ENCODE measurements around the gene STAT5B.
"Not testable (repeated sequence)": the region's sequence is repeated elsewhere in the genome, so short reads cannot be mapped to it uniquely, and the experiment has no call there.

STAT5B gene

DNA sequence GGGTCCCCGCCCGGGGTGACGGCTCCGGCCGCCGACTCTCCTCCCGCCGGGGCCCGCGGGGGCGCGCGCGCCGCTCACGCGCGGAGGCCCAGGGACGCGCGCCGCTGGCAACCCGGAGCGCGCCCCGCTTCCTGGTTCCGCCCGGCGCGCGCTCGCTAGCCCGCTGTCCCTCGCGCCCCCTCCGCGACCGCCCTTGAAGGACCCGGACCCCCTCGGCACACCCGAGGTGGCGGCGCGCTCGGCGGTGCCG lies at the start of gene STAT5B:
STAT5B (minus strand) TSS at position 33 of the 250 bp plus-strand sequence. CDS start 44,264 bp downstream, outside the sequence.
- H3K4me1 ChIP-seq (ENCODE audit: control insufficient read depth in 1 of 2, insufficient read depth in 2 of 2, low read length in 2 of 2) = peaks cover 0 to 22% of the 10 kb centered on the region in 2 donors
- H3K9me3 ChIP-seq (ENCODE audit: control insufficient read depth in 1 of 2, low read length in 2 of 2) = no peaks in the 10 kb centered on the region
- no peaks in the 10 kb centered on the region for H3K36me3 ChIP-seq (ENCODE audit: control insufficient read depth in 1 of 2, insufficient read depth in 2 of 2, low read length in 2 of 2)
- H3K27ac ChIP-seq (ENCODE audit: low read length) = peak within 1 kb of the TSS; percentile 76
- no peaks in the 10 kb centered on the region for H3K27me3 ChIP-seq (ENCODE audit: low read depth, low read length)
- peak within 1 kb of the TSS; percentile 72 to 86 for H3K4me3 ChIP-seq (ENCODE audit: low read depth in 1 of 2, low read length in 2 of 2)

GRCh38 chr17:42325026-42325425 lies 48.8 kb upstream of the STAT5B start:
- no peaks in the 10 kb centered on the region for H3K27me3 ChIP-seq (ENCODE audit: low read depth, low read length)
- no peak overlapping the region for H3K4me3 ChIP-seq (ENCODE audit: low read depth in 1 of 2, low read length in 2 of 2)
- peaks cover 0 to 21% of the 10 kb centered on the region in 2 donors for H3K4me1 ChIP-seq (ENCODE audit: control insufficient read depth in 1 of 2, insufficient read depth in 2 of 2, low read length in 2 of 2)
- no peaks in the 10 kb centered on the region for H3K9me3 ChIP-seq (ENCODE audit: control insufficient read depth in 1 of 2, low read length in 2 of 2)
- peaks cover 58 to 66% of the 10 kb centered on the region in 2 donors for H3K36me3 ChIP-seq (ENCODE audit: control insufficient read depth in 1 of 2, insufficient read depth in 2 of 2, low read length in 2 of 2)
- H3K27ac ChIP-seq (ENCODE audit: low read length) = peak overlapping the region; percentile 14

DNA sequence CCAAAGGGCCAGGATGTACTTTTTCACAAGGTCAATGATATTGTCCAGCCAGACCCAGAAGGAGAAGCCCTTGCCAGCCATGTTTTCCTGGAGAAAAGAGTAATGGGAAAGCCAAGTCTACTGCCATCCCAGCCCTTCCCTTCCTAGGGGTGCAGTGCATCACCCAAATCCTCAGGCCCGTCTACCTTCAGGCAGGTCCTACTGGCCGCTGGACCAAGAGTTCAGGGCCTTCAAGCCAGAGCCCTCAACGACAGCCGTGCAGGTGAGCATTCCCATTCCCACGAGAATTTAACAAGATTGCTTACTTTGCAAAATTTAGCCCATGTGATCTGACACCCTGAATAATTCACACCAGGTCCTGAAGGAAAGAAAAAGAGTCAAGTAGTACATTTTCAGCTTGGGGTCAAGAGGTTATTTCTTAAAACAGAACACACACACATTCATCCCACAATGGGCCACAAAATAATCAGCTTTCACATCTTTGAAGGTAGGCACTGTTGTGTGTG lies 47.1 kb upstream of the STAT5B start:
- H3K9me3 ChIP-seq (ENCODE audit: control insufficient read depth in 1 of 2, low read length in 2 of 2) = no peaks in the 10 kb centered on the region
- H3K4me1 ChIP-seq (ENCODE audit: control insufficient read depth in 1 of 2, insufficient read depth in 2 of 2, low read length in 2 of 2) = peaks cover 0 to 8% of the 10 kb centered on the region in 2 donors
- no peak overlapping the region for H3K27ac ChIP-seq (ENCODE audit: low read length)
- no peak overlapping the region for H3K4me3 ChIP-seq (ENCODE audit: low read depth in 1 of 2, low read length in 2 of 2)
- H3K36me3 ChIP-seq (ENCODE audit: control insufficient read depth in 1 of 2, insufficient read depth in 2 of 2, low read length in 2 of 2) = peaks cover 55 to 67% of the 10 kb centered on the region in 2 donors
- no peaks in the 10 kb centered on the region for H3K27me3 ChIP-seq (ENCODE audit: low read depth, low read length)

DNA sequence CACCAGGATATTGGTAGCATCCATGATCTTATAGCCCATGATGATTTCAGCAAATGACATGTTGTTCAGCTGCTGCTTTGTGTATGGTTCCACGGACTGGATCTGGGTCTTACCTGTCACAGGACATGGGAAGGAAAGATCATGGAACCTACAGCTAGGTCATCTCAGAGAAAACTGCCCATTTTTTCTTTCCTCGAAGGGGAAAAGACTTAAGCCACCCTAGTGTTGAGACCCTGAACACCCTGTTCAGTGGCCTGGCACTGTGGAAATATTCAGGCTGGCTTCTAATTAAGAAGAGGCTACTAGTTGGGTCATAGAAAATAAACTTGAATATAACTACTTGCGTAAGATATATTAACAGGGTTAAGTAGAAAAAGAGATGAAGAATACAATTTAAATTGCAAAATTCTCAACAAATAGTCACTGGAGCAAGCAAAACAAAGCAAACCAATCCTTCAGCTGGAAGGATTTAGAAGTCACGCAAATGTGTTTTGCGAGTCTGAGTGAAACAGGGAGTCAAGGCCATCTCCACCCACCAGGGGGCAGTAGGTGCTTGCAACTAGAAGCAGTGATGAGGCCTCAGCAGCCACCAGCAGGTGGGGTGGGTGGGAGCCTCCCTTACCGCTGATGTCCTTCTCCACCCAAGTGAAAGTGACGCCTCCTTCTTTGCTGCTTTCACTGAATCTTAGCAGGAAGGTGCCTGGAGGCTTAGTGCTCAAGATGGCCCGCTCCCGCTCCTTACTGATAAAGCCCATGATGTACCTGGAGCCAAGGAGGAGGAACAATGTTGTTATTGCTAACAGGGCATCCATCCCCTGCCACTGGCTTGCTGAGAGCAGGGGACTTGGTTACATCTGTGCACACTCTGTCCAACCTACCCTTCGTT lies 46.4 kb upstream of the STAT5B start:
- Histone ChIP-seq H3K4me3 (ENCODE audit: low read depth in 1 of 2, low read length in 2 of 2) (no peak overlapping the region), H3K27ac (ENCODE audit: low read length) (no peak overlapping the region), H3K9me3 (ENCODE audit: control insufficient read depth in 1 of 2, low read length in 2 of 2) (no peaks in the 10 kb centered on the region), H3K4me1 (ENCODE audit: control insufficient read depth in 1 of 2, insufficient read depth in 2 of 2, low read length in 2 of 2) (peaks cover 0 to 8% of the 10 kb centered on the region in 2 donors), H3K27me3 (ENCODE audit: low read depth, low read length) (no peaks in the 10 kb centered on the region), H3K36me3 (ENCODE audit: control insufficient read depth in 1 of 2, insufficient read depth in 2 of 2, low read length in 2 of 2) (peaks cover 58 to 73% of the 10 kb centered on the region in 2 donors)

DNA sequence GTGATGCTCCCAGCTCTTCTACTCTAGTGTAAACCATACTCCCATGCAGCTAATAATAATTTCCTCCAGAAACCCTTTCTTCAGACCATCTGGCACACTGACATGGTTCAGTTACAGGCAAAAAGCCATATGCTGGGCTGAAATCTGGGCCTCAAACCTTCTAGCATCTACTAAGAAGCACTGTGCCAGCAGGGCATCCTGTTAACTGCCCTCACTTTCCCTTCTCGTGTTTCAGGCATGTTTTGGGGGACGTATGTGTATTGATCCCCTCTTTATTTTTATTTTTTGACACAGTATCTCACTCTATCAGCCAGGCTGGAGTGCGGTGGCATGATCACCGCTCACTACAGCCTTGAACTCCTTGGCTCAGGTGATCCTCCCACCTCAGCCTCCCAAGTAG lies 45.4 kb upstream of the STAT5B start:
- H3K4me3 ChIP-seq (ENCODE audit: low read depth in 1 of 2, low read length in 2 of 2) = no peak overlapping the region
- no peaks in the 10 kb centered on the region for H3K9me3 ChIP-seq (ENCODE audit: control insufficient read depth in 1 of 2, low read length in 2 of 2)
- peaks cover 59 to 79% of the 10 kb centered on the region in 2 donors for H3K36me3 ChIP-seq (ENCODE audit: control insufficient read depth in 1 of 2, insufficient read depth in 2 of 2, low read length in 2 of 2)
- H3K4me1 ChIP-seq (ENCODE audit: control insufficient read depth in 1 of 2, insufficient read depth in 2 of 2, low read length in 2 of 2) = peaks cover 0 to 8% of the 10 kb centered on the region in 2 donors
- H3K27ac ChIP-seq (ENCODE audit: low read length) = no peak overlapping the region
- H3K27me3 ChIP-seq (ENCODE audit: low read depth, low read length) = no peaks in the 10 kb centered on the region

GRCh38 chr17:42317967-42318366 lies 41.8 kb upstream of the STAT5B start:
- not testable (repeated sequence) for H3K4me1 ChIP-seq (ENCODE audit: control insufficient read depth in 1 of 2, insufficient read depth in 2 of 2, low read length in 2 of 2); H3K27ac ChIP-seq (ENCODE audit: low read length)
- peaks cover 72 to 83% of the 10 kb centered on the region in 2 donors for H3K36me3 ChIP-seq (ENCODE audit: control insufficient read depth in 1 of 2, insufficient read depth in 2 of 2, low read length in 2 of 2)

GRCh38 chr17:42317266-42317845 lies 41.2 kb upstream of the STAT5B start:
- Histone ChIP-seq H3K36me3 (ENCODE audit: control insufficient read depth in 1 of 2, insufficient read depth in 2 of 2, low read length in 2 of 2) (peaks cover 66 to 77% of the 10 kb centered on the region in 2 donors), H3K4me1 (ENCODE audit: control insufficient read depth in 1 of 2, insufficient read depth in 2 of 2, low read length in 2 of 2) (peaks cover 0 to 9% of the 10 kb centered on the region in 2 donors)

More at GRCh38 chr17:42317967-42318366, 41.8 kb upstream of the STAT5B start:
- H3K27me3 ChIP-seq (ENCODE audit: low read depth, low read length); H3K4me3 ChIP-seq (ENCODE audit: low read depth in 1 of 2, low read length in 2 of 2); H3K9me3 ChIP-seq (ENCODE audit: control insufficient read depth in 1 of 2, low read length in 2 of 2): not testable (repeated sequence)

DNA sequence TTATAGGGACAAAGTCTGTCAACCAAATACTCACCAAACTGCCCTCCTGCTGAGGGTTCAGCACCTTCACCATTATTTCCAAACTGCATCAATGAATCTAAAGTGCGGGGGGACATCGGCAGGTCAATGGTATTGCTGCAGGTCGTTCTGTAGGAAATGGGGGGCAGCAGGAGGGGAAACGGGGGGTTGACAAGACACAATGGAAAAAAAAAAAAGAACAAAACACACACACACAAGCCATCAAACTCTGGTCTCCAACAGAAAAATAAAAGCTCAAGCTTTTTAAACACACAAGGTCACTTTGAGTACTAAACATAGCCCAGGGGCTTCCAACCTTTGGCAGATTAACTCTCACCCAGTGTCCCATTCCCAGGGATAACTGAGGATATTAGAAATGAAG lies 40.6 kb upstream of the STAT5B start:
- no peak overlapping the region for H3K27ac ChIP-seq (ENCODE audit: low read length)
- no peaks in the 10 kb centered on the region for H3K27me3 ChIP-seq (ENCODE audit: low read depth, low read length)
- peaks cover 4 to 15% of the 10 kb centered on the region in 2 donors for H3K4me1 ChIP-seq (ENCODE audit: control insufficient read depth in 1 of 2, insufficient read depth in 2 of 2, low read length in 2 of 2)
- H3K36me3 ChIP-seq (ENCODE audit: control insufficient read depth in 1 of 2, insufficient read depth in 2 of 2, low read length in 2 of 2) = peaks cover 61 to 71% of the 10 kb centered on the region in 2 donors
- no peak overlapping the region for H3K4me3 ChIP-seq (ENCODE audit: low read depth in 1 of 2, low read length in 2 of 2)
- H3K9me3 ChIP-seq (ENCODE audit: control insufficient read depth in 1 of 2, low read length in 2 of 2) = no peaks in the 10 kb centered on the region

More at GRCh38 chr17:42317266-42317845, 41.2 kb upstream of the STAT5B start:
- no peaks in the 10 kb centered on the region for H3K27me3 ChIP-seq (ENCODE audit: low read depth, low read length)
- no peak overlapping the region for H3K4me3 ChIP-seq (ENCODE audit: low read depth in 1 of 2, low read length in 2 of 2)
- H3K27ac ChIP-seq (ENCODE audit: low read length) = no peak overlapping the region
- H3K9me3 ChIP-seq (ENCODE audit: control insufficient read depth in 1 of 2, low read length in 2 of 2) = no peaks in the 10 kb centered on the region

DNA sequence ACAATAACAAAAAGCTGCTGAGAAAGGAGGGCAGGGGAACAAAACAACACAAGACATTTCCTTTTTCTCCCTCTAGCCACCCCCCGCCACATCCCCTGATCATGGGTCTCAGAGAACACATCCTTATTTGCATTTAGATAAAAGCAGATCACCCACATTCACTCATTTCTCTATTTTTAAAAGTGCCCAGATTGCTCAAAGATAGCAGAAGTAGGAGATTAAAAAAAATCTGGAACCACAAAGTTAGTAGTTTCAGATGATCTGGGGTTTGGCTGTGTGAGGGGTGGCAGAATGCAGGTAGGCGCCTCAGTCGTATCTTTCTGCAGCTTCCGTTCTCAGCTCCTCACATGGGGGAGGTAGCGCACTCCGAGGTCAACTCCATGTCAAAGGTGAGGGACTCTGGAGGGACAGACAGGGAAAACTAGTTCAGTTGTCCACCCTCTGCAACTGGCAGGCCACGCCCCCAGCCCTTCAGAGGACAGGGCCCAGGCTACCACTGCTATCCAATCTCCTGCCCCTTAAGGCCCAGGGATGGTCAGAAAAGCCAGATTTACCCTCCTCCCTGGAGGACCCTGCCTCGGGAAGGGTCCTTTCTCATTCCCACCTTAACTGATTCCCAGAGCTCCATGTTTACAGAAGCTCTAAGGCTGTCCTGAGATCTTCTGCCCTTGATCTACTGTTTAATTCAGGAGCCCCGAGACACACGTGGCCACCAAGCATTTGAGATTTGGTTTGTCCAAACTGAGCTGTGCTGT lies 39.4 kb upstream of the STAT5B start:
- Histone ChIP-seq H3K36me3 (ENCODE audit: control insufficient read depth in 1 of 2, insufficient read depth in 2 of 2, low read length in 2 of 2) (peaks cover 67 to 69% of the 10 kb centered on the region in 2 donors), H3K4me3 (ENCODE audit: low read depth in 1 of 2, low read length in 2 of 2) (no peak overlapping the region), H3K4me1 (ENCODE audit: control insufficient read depth in 1 of 2, insufficient read depth in 2 of 2, low read length in 2 of 2) (peaks cover 15 to 27% of the 10 kb centered on the region in 2 donors), H3K9me3 (ENCODE audit: control insufficient read depth in 1 of 2, low read length in 2 of 2) (no peaks in the 10 kb centered on the region), H3K27me3 (ENCODE audit: low read depth, low read length) (no peaks in the 10 kb centered on the region), H3K27ac (ENCODE audit: low read length) (no peak overlapping the region)

- Histone ChIP-seq H3K36me3 (ENCODE audit: control insufficient read depth in 1 of 2, insufficient read depth in 2 of 2, low read length in 2 of 2) (peaks cover 63 to 71% of the 10 kb centered on the region in 2 donors), H3K27me3 (ENCODE audit: low read depth, low read length) (no peaks in the 10 kb centered on the region), H3K9me3 (ENCODE audit: control insufficient read depth in 1 of 2, low read length in 2 of 2) (no peaks in the 10 kb centered on the region), H3K4me3 (ENCODE audit: low read depth in 1 of 2, low read length in 2 of 2) (no peak overlapping the region), H3K4me1 (ENCODE audit: control insufficient read depth in 1 of 2, insufficient read depth in 2 of 2, low read length in 2 of 2) (peaks cover 16 to 41% of the 10 kb centered on the region in 2 donors), H3K27ac (ENCODE audit: low read length) (no peak overlapping the region)
Observed at GRCh38 chr17:42313773-42314566, 37.8 kb upstream of the STAT5B start.
